Activated CD4-positive, alpha-beta memory T cell treated with anti-CD3 and anti-CD28 coated beads for 36 hours (primary cell): ENCODE data around the gene ZNF311. TPM values are rescaled to one million over a fixed set of nuclear protein-coding genes. Genes with fewer than 3 reads are reported as not detected.

ENCODE experiments used
- CTCF ChIA-PET: fragments of 350-600 bp; sonication (Branson Sonifier 250); formaldehyde crosslinking; loops from one replicate; lab custom pipeline; 2021; ENCODE audit warnings: antibody characterized with exemption, inconsistent platforms; lab: Charles Lee
- POLR2A ChIA-PET: fragments of 350-600 bp; sonication (Branson Sonifier 250); formaldehyde crosslinking; loops from one replicate; lab custom pipeline; 2021; ENCODE audit warnings: antibody characterized with exemption; lab: Charles Lee
- DNase-seq: peaks from one replicate; pipeline ENCODE4 v3.0.0-alpha.2; 2020
- H3K27ac Mint-ChIP-seq: one replicate; pipeline ENCODE4 v1.8.0; 2021; ENCODE audit warnings: mixed read lengths
- H3K27me3 Mint-ChIP-seq: one replicate; pipeline ENCODE4 v1.8.0; 2021; ENCODE audit warnings: mixed read lengths
- H3K36me3 Mint-ChIP-seq: one replicate; pipeline ENCODE4 v1.8.0; 2021; ENCODE audit warnings: mixed read lengths
- H3K4me1 Mint-ChIP-seq: one replicate; pipeline ENCODE4 v1.8.0; 2021; ENCODE audit warnings: low read depth, mixed read lengths
- H3K4me3 Mint-ChIP-seq: one replicate; pipeline ENCODE4 v1.8.0; 2021; ENCODE audit warnings: mild to moderate bottlenecking, mixed read lengths
- H3K9me3 Mint-ChIP-seq: one replicate; pipeline ENCODE4 v1.8.0; 2021; ENCODE audit warnings: mixed read lengths
- intact Hi-C: fragments of 100-400 bp; cut with micrococcal nuclease; formaldehyde crosslinking; loops from one replicate; pipeline ENCODE4 v1.15.1; 2023
- total RNA-seq, 2 experiments: library from RNA; stranded (reverse); gene quantifications; one replicate each; pipeline ENCODE4 v1.2.3, GENCODE V29; 2021

Gene ZNF311
- total RNA-seq, 2 experiments from 2014 or later: 0.99 to 1.3 TPM

- Mint-ChIP-seq H3K36me3 (peaks cover 3% of the 10 kb centered on the region), H3K4me1 (peaks cover 17% of the 10 kb centered on the region), H3K9me3 (no peaks in the 10 kb centered on the region), H3K27me3 (no peaks in the 10 kb centered on the region), H3K4me3 (no peak overlapping the region), H3K27ac (no peak overlapping the region)
- intact Hi-C loops: loop anchor here (10.0 kb wide), 1 partner anchor 304 kb away; no protein-coding TSS in a partner anchor
- ChIA-PET CTCF (no interaction called here), POLR2A (no interaction called here)
- DNase-seq: no peak
These were observed 56.2 kb downstream of the ZNF311 start for GRCh38 chr6:28948782-28949486.

DNA sequence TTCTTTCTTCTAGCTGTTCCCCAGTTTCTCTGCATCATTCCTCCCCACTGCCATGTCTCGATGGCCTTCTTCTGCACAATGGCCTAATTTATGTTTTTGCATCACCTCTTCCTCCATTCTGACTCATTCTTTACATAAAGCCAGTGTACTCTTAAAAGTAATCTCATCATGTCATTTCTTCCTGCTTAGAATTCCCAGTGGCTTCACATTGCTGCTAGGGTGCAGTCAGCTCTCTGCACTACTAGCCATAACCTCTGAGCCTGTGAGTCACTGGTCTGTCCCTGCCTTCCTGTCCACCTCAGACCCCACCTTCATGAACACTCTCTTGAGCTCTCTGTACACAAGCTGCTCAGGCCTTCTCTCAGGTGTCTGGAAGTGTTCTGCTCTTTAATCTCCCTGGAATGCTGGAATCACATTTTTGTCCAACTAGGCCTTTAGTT lies 57.3 kb downstream of the ZNF311 start:
- intact Hi-C loops: loop anchor here (10.0 kb wide), 1 partner anchor 303 kb away; no protein-coding TSS in a partner anchor
- Mint-ChIP-seq H3K9me3 (no peaks in the 10 kb centered on the region), H3K4me3 (no peak overlapping the region), H3K4me1 (peaks cover 21% of the 10 kb centered on the region), H3K27me3 (no peaks in the 10 kb centered on the region), H3K27ac (no peak overlapping the region), H3K36me3 (peaks cover 3% of the 10 kb centered on the region)
- CTCF ChIA-PET: no interaction called here
- POLR2A ChIA-PET: interaction anchor here (1.3 kb wide), 1 partner anchor 33 kb away, joined by 4 read pairs; no protein-coding TSS in a partner anchor
- DNase-seq: no peak

DNA sequence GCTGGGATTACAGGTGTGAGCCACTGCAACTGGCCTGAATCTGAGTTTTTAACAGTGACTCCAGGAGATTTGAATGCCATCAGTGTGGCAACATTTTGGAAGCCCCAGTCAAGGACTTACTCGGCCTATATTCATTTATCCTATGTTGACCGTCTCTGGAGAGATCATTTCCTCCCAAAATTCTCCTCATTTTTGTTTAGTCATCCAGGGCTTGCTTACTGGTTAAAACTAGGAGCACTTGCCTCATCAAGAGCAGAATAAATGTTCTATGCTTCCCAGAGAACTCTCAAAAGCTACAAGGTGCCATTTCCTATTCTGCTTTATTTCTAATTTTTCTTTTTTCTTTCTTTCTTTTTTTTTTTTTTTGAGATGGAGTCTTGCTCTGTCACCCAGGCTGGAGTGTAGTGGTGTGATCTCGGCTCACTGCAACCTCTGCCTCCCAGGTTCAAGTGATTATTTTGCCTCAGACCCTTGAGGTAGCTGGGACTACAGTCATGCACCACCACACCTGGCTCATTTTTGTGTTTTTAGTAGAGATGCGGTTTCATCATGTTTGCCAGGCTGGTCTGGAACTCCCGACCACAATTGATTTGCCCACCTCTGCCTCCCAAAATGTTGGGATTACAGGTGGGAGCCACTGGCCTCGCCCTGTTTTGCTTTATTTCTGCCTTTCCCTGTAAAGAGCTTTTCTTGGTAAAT lies 57.9 kb downstream of the ZNF311 start:
- DNase-seq: no peak
- CTCF ChIA-PET: no interaction called here
- POLR2A ChIA-PET: interaction anchor here (1.3 kb wide), 1 partner anchor 34 kb away, joined by 4 read pairs; no protein-coding TSS in a partner anchor
- Mint-ChIP-seq H3K27ac (no peak overlapping the region), H3K27me3 (no peaks in the 10 kb centered on the region), H3K36me3 (peaks cover 3% of the 10 kb centered on the region), H3K4me1 (peaks cover 26% of the 10 kb centered on the region), H3K4me3 (no peak overlapping the region), H3K9me3 (no peaks in the 10 kb centered on the region)
- intact Hi-C loops: loop anchor here (10.0 kb wide), 1 partner anchor 302 kb away; no protein-coding TSS in a partner anchor

DNA sequence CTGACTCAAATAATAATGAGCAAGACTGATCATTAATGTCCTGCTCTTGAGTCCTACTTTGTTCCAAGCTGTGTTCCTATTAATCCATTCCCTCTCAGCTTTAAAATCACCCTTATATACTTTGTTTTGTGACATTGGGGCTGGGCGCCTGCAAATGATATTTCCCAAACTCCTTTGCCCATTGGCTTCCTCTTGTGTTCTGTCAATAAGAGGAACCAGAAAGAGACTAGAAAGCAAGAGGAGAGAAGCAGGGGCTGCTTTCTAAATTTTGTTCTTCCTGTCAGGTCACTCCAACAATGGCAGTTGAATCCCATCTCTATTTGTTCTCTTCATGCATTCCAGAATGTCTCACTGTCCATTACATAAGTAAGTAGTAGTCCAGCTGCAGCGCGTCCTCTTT lies 59.8 kb downstream of the ZNF311 start:
- ChIA-PET POLR2A (no interaction called here), CTCF (interaction anchor here (0.6 kb wide), 1 partner anchor 108 kb away, joined by 3 read pairs; no protein-coding TSS in a partner anchor)
- DNase-seq: no peak
- Mint-ChIP-seq H3K9me3 (no peaks in the 10 kb centered on the region), H3K27me3 (no peaks in the 10 kb centered on the region), H3K27ac (no peak overlapping the region), H3K4me1 (peaks cover 38% of the 10 kb centered on the region), H3K4me3 (no peak overlapping the region), H3K36me3 (peaks cover 8% of the 10 kb centered on the region)
- intact Hi-C loops: loop anchor here (10.0 kb wide), 1 partner anchor 301 kb away; no protein-coding TSS in a partner anchor

Other genes with a start within 250 kb of the ZNF311 start
- gene TRIM27, start 81.3 kb downstream of the ZNF311 start, total RNA-seq: 10 to 100 TPM; 49.7 to 54.6 TPM
- gene OR2W1, start 39.9 kb upstream of the ZNF311 start, total RNA-seq: not detected
- gene OR2B3, start 82.0 kb upstream of the ZNF311 start, total RNA-seq: not detected
- not detected for gene OR2J1, start 94.2 kb upstream of the ZNF311 start, total RNA-seq
- not detected for gene OR2J3, start 102.7 kb upstream of the ZNF311 start, total RNA-seq
- not detected for gene OR2J2, start 165.6 kb upstream of the ZNF311 start, total RNA-seq